AG04449 (cell line): ENCODE measurements around the gene CCDC15.

Experiments
- CTCF ChIA-PET: fragments of 350-600 bp; formaldehyde crosslinking; extraction: SDS; loops from one replicate; lab custom pipeline; 2021; ENCODE audit warnings: antibody characterized with exemption; lab: Yijun Ruan, JAX
- POLR2A ChIA-PET: fragments of 400-600, 350-600 bp; formaldehyde crosslinking; extraction: SDS; loops from one replicate; lab custom pipeline; 2020; ENCODE audit warnings: antibody characterized with exemption, inconsistent platforms; lab: Yijun Ruan, JAX
- DNase-seq: peaks from one replicate; pipeline ENCODE4 v3.0.0-alpha.2; 2010; ENCODE audit warnings: low read depth, low spot score
- H3K4me3 ChIP-seq: 2 replicates; pipeline ENCODE4 v1.5.1; 2011; ENCODE audit warnings: low read depth, mild to moderate bottlenecking, control low read depth, low read length
- CTCF ChIP-seq: IDR thresholded peaks from one replicate; pipeline ENCODE4 v1.5.1; 2011; ENCODE audit warnings: mild to moderate bottlenecking, moderate library complexity, low read length, control low read depth, inconsistent platforms; ENCODE audit not compliant: insufficient read depth; ENCODE audit errors: missing control alignments

The CCDC15 gene

DNA sequence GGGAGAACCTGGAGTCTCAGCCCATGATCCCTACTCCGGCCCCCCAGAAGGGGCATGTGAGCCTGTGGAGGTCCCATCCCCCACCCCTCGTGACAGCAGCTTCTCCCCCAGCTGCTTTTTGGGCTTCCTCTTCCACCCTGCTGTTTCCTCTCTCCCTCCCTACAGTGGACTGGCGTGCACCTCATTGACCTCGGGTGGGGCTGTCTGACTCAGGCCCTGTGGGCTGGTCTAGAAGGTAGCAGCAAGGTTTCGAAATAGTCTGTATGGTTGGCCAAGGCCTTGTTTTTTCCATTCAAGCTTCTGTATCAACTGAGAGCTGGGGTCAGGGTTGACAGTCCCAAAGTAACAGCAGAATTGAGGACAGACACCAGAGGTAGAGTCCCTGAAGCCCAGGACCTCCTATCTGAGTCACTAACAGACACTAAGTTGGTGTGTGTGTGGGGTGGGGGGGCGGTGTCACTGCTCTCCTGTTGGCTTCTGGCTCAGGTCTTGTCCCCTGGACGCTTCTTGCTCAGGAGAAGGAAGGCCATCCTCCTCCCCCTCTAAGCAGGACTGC, 116.8 kb downstream of the CCDC15 start:
- ChIA-PET CTCF (interaction anchor here (1.2 to 2.6 kb wide), 2 partner anchors 21 to 71 kb away, joined by 6 to 13 read pairs; no protein-coding TSS in a partner anchor), POLR2A (no interaction called here)
- TF ChIP-seq CTCF, result no peak
- H3K4me3 ChIP-seq, result no peak overlapping the region
- DNase-seq, result no peak

DNA sequence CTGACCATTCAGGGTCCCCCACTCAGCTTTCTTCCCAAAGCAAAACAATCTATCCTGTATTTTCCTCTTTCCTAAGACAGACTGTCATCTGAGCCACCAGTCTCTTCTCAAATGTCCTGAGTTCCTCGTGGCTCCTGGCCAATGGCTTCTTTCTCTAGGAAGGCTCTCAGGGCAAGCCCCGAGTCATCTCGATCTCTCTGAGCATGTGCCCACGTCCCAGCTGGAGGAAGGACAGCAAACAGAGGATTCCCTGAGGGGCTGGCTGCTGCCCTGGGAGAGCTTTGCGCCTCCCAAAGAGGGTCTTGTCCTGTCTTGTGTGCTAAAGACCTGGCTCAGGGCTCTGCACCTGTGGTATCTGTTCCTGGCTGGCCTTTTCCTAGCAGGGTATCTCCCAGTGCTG, 117.4 kb downstream of the CCDC15 start:
- no peak overlapping the region for H3K4me3 ChIP-seq
- TF ChIP-seq CTCF, result no peak
- POLR2A ChIA-PET, result interaction anchor here (1.6 kb wide), 1 partner anchor 11 kb away, joined by 5 read pairs; no protein-coding TSS in a partner anchor
- no peak for DNase-seq
- CTCF ChIA-PET, result interaction anchor here (1.2 to 2.6 kb wide), 2 partner anchors 20 to 70 kb away, joined by 6 to 13 read pairs; no protein-coding TSS in a partner anchor

GRCh38 chr11:125071846-125072217, 117.8 kb downstream of the CCDC15 start:
- H3K4me3 ChIP-seq, result no peak overlapping the region
- CTCF ChIA-PET, result interaction anchor here (2.6 kb wide), 1 partner anchor 70 kb away, joined by 13 read pairs; no protein-coding TSS in a partner anchor
- TF ChIP-seq CTCF, result no peak
- POLR2A ChIA-PET, result interaction anchor here (1.6 kb wide), 1 partner anchor 11 kb away, joined by 5 read pairs; no protein-coding TSS in a partner anchor
- no peak for DNase-seq

DNA sequence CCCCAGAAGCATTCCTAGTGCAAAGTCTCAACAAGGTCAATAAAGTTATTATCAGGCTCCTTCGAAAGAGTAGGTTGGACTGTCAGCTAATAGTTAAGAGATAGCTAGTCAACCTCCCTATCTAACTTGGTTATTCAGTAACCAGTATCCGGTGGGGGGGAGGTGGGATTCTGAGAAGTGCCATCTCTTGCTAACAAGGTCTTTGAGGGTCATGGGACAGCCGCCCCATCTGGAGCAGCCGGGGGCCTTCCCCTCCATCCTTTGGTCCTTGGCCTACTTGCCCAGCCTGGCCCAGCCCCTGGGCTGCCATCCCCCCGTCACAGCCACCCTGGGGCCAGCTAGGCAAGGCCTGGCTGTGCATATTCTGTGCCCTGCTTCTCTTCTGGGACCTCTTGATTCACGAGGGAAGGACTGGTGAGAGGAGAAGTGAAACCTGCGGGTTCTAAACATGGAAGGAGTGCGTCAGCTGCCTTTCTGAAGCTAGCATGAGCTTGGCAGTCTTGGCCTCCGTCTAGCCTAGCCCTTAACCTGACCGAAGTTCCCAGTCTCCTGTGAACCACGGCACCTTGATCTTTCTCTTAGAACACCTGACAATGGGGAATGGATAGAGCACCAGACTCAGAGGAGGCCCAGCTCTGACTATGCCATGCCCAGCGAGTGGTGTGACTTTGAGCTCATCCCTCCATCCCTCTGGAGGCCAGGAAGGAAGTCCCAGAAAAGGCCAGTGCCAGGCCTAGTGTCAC, 118.4 kb downstream of the CCDC15 start:
- no peak overlapping the region for H3K4me3 ChIP-seq
- CTCF ChIA-PET, result interaction anchor here (1.8 to 2.6 kb wide), 2 partner anchors 69 to 274 kb away, joined by 4 to 13 read pairs; no protein-coding TSS in a partner anchor
- no peak for TF ChIP-seq CTCF
- DNase-seq, result no peak
- POLR2A ChIA-PET, result interaction anchor here (1.6 kb wide), 1 partner anchor 10 kb away, joined by 5 read pairs; no protein-coding TSS in a partner anchor

DNA sequence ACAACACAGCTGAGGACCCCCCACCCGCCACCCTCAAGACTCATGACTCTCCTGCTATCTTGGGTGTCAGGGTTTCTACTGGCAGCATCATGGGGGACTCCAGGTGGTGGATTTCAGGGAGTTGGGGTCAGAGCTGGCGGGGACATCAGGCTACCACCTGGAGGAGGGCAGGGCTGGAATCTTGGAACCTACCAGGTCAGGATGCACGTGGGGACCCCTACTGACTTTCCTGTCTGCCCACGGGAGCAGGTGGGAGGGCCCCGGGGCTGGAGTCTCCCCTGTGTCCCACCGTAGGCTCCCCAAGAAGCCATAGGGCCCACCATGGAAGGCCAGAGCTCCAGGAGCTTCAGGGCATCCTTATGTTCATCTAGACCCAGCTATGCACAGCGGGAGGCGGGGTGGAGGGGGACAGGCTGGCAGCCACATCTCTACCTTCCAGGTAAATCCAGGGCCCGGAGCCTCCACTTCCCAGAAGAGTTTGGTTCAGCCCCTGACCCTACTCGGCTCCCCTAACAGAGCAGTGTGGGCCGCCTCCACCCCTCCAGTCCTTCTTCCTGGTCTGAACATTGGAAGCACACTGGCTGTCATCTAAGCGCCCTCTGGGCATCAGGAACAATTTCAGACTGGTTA, 119.1 kb downstream of the CCDC15 start:
- no peak for DNase-seq
- ChIA-PET CTCF (interaction anchor here (0.7 to 1.8 kb wide), 4 partner anchors 18 to 273 kb away, joined by 3 to 4 read pairs (median 3); no protein-coding TSS in a partner anchor), POLR2A (interaction anchor here (1.6 kb wide), 1 partner anchor 9 kb away, joined by 5 read pairs; no protein-coding TSS in a partner anchor)
- H3K4me3 ChIP-seq, result no peak overlapping the region
- TF ChIP-seq CTCF, result no peak
